Measurements from ENCODE around the gene RAB8B. TPM values are rescaled to one million over a fixed set of nuclear protein-coding genes. Genes with fewer than 3 reads are reported as not detected.

Gene RAB8B
- total and polyA plus RNA-seq, 2 experiments from 2014 or later, result 5.1 to 12.4 TPM

GRCh38 chr15:63189941-63190768 is 749 bp downstream of the RAB8B start:
- Histone ChIP-seq H3K4me3 (peak overlapping the region; percentile 83), H3K4me1 (ENCODE audit: low read depth) (peaks cover 15% of the 10 kb centered on the region), H3K36me3 (no peaks in the 10 kb centered on the region), H3K27me3 (peaks cover 5% of the 10 kb centered on the region), H3K27ac (no peak overlapping the region), H3K9me3 (ENCODE audit: low read depth) (no peaks in the 10 kb centered on the region)
- TF ChIP-seq, protein P1, sequence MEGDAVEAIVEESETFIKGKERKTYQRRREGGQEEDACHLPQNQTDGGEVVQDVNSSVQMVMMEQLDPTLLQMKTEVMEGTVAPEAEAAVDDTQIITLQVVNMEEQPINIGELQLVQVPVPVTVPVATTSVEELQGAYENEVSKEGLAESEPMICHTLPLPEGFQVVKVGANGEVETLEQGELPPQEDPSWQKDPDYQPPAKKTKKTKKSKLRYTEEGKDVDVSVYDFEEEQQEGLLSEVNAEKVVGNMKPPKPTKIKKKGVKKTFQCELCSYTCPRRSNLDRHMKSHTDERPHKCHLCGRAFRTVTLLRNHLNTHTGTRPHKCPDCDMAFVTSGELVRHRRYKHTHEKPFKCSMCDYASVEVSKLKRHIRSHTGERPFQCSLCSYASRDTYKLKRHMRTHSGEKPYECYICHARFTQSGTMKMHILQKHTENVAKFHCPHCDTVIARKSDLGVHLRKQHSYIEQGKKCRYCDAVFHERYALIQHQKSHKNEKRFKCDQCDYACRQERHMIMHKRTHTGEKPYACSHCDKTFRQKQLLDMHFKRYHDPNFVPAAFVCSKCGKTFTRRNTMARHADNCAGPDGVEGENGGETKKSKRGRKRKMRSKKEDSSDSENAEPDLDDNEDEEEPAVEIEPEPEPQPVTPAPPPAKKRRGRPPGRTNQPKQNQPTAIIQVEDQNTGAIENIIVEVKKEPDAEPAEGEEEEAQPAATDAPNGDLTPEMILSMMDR (IDR thresholded peaks at IDR 0.05; ENCODE audit: low read depth, low read length), result no peak
- no peak for DNase-seq (ENCODE audit: low read depth in 1 of 2, low spot score in 1 of 2)

DNA sequence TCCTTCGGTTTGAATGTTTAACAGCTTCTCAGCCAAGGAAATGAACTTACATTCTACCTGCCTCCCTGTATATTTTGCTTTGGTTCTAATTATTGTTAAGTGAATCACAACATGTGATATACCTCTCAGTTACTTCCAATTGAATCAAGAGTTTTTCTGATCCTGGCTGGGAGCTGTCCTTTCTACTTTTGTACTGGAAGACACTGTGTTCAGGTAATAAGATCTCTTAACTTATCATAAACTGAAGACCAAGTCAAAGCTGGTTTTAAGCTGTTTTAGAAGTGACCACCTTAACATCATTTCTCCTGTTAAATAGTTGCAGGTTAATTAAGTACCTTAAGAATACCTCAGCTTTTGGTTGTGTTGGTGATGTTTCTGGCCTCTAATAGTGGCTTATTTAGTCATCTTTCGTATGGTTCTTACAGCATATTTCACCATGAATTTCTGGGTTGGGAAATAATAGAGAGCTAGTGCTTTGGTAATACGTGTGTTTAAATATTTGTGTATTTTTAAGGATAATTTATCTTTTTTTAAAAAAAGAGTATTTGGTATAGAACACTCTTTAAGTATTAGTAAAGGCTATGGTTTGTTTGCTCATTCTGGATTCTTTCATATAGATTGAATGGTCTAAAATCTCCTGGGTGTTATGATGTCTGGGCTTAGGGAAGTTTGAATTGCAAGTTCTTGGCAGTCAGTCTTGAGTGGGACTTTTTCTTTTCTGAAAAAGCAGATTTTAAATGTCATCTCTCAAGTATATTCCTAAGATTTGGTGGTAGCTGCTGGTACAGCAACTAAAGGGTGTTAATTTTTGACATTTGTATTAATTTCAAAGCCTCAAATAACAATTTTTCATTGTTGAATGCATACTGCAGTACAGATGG is 1.6 kb downstream of the RAB8B start:
- TF ChIP-seq, protein P1 (IDR thresholded peaks at IDR 0.05; ENCODE audit: low read depth, low read length), result no peak
- no peak overlapping the region for H3K27ac ChIP-seq
- H3K27me3 ChIP-seq, result peaks cover 3% of the 10 kb centered on the region
- no peaks in the 10 kb centered on the region for H3K36me3 ChIP-seq
- DNase-seq (ENCODE audit: low read depth in 1 of 2, low spot score in 1 of 2), result no peak
- H3K4me1 ChIP-seq (ENCODE audit: low read depth), result peaks cover 17% of the 10 kb centered on the region
- no peaks in the 10 kb centered on the region for H3K9me3 ChIP-seq (ENCODE audit: low read depth)
- peak overlapping the region; percentile 83 for H3K4me3 ChIP-seq

GRCh38 chr15:63191895-63192618 is 2.7 kb downstream of the RAB8B start:
- H3K36me3 ChIP-seq, result no peaks in the 10 kb centered on the region
- no peaks in the 10 kb centered on the region for H3K9me3 ChIP-seq (ENCODE audit: low read depth)
- TF ChIP-seq, protein P1 (IDR thresholded peaks at IDR 0.05; ENCODE audit: low read depth, low read length), result no peak
- no peak overlapping the region for H3K4me3 ChIP-seq
- peaks cover 17% of the 10 kb centered on the region for H3K4me1 ChIP-seq (ENCODE audit: low read depth)
- peaks cover 3% of the 10 kb centered on the region for H3K27me3 ChIP-seq
- H3K27ac ChIP-seq, result no peak overlapping the region
- peak in 1 of 2 donors; percentile 52 for DNase-seq (ENCODE audit: low read depth in 1 of 2, low spot score in 1 of 2)

GRCh38 chr15:63192619-63193206 is 3.3 kb downstream of the RAB8B start:
- TF ChIP-seq, protein P1 (IDR thresholded peaks at IDR 0.05; ENCODE audit: low read depth, low read length), result no peak
- peaks cover 17% of the 10 kb centered on the region for H3K4me1 ChIP-seq (ENCODE audit: low read depth)
- H3K4me3 ChIP-seq, result no peak overlapping the region
- H3K36me3 ChIP-seq, result no peaks in the 10 kb centered on the region
- DNase-seq (ENCODE audit: low read depth in 1 of 2, low spot score in 1 of 2), result no peak
- no peaks in the 10 kb centered on the region for H3K9me3 ChIP-seq (ENCODE audit: low read depth)
- peaks cover 3% of the 10 kb centered on the region for H3K27me3 ChIP-seq
- H3K27ac ChIP-seq, result no peak overlapping the region

GRCh38 chr15:63194302-63194701 is 4.9 kb downstream of the RAB8B start:
- H3K27me3 ChIP-seq, result no peaks in the 10 kb centered on the region
- H3K36me3 ChIP-seq, result no peaks in the 10 kb centered on the region
- TF ChIP-seq, protein P1 (IDR thresholded peaks at IDR 0.05; ENCODE audit: low read depth, low read length), result no peak
- peaks cover 33% of the 10 kb centered on the region for H3K4me1 ChIP-seq (ENCODE audit: low read depth)
- no peak for DNase-seq (ENCODE audit: low read depth in 1 of 2, low spot score in 1 of 2)
- H3K27ac ChIP-seq, result no peak overlapping the region
- H3K4me3 ChIP-seq, result no peak overlapping the region
- no peaks in the 10 kb centered on the region for H3K9me3 ChIP-seq (ENCODE audit: low read depth)

All from cardiac muscle cell (in vitro differentiated cells and primary cell).